Measurements from ENCODE around the gene NTNG1. TPM values are rescaled to one million over a fixed set of nuclear protein-coding genes. Genes with fewer than 3 reads are reported as not detected.

The NTNG1 gene
- total RNA-seq, 1 donor from 2014 or later, result 8.1 TPM

- H3K27me3 ChIP-seq (ENCODE audit: insufficient read depth, low read length), result no peaks in the 10 kb centered on the region
- H4K20me1 ChIP-seq (ENCODE audit: insufficient read depth, low read length), result no peaks in the 10 kb centered on the region
- no peaks in the 10 kb centered on the region for H3K36me3 ChIP-seq (ENCODE audit: insufficient read depth, low read length)
- no peak overlapping the region for H3K4me3 Mint-ChIP-seq (ENCODE audit: unreplicated experiment)
- no peaks in the 10 kb centered on the region for H3K79me2 ChIP-seq (ENCODE audit: insufficient read depth, low read length)
- FAIRE-seq, result no peak
- H2AFZ ChIP-seq (ENCODE audit: low read depth, low read length), result no peak overlapping the region
- no peaks in the 10 kb centered on the region for H3K9me3 Mint-ChIP-seq (ENCODE audit: unreplicated experiment)
- no peaks in the 10 kb centered on the region for H3K36me3 Mint-ChIP-seq (ENCODE audit: low read depth, unreplicated experiment)
- H3K4me3 ChIP-seq (ENCODE audit: insufficient read depth, low read depth, low read length), result no peak overlapping the region
- H3K9me3 ChIP-seq (ENCODE audit: insufficient read depth, low read depth, low read length), result no peaks in the 10 kb centered on the region
- peaks cover 8% of the 10 kb centered on the region for H3K4me1 Mint-ChIP-seq (ENCODE audit: low read depth, unreplicated experiment)
- no peak overlapping the region for H3K27ac ChIP-seq (ENCODE audit: low read depth, low read length)
- DNase-seq (ENCODE audit: low read depth), result no peak
- H3K27me3 Mint-ChIP-seq (ENCODE audit: low read depth, unreplicated experiment), result no peaks in the 10 kb centered on the region
- H3K27ac Mint-ChIP-seq (ENCODE audit: unreplicated experiment), result no peak overlapping the region
- no peak for TF ChIP-seq EZH2 (IDR thresholded peaks at IDR 0.05; ENCODE audit: insufficient read depth, low read length)
- TF ChIP-seq CTCF (IDR thresholded peaks at IDR 0.05; ENCODE audit: insufficient read depth, low read depth, low read length), result no peak
- no peak overlapping the region for H3K4me2 ChIP-seq (ENCODE audit: low read length)
- peaks cover 2% of the 10 kb centered on the region for H3K4me1 ChIP-seq (ENCODE audit: insufficient read depth, low read length)
- H3K9ac ChIP-seq (ENCODE audit: low read length), result no peak overlapping the region
These were observed 106.8 kb downstream of the NTNG1 start for GRCh38 chr1:107247679-107248078.

GRCh38 chr1:107250169-107250568 lies 109.3 kb downstream of the NTNG1 start:
- FAIRE-seq, result no peak
- Histone ChIP-seq H3K27me3 (ENCODE audit: insufficient read depth, low read length) (no peaks in the 10 kb centered on the region), H3K9me3 (ENCODE audit: insufficient read depth, low read depth, low read length) (no peaks in the 10 kb centered on the region), H3K4me3 (ENCODE audit: insufficient read depth, low read depth, low read length) (no peak overlapping the region), H3K79me2 (ENCODE audit: insufficient read depth, low read length) (no peaks in the 10 kb centered on the region), H3K36me3 (ENCODE audit: insufficient read depth, low read length) (no peaks in the 10 kb centered on the region), H2AFZ (ENCODE audit: low read depth, low read length) (no peak overlapping the region), H3K27ac (ENCODE audit: low read depth, low read length) (no peak overlapping the region), H3K4me1 (ENCODE audit: insufficient read depth, low read length) (peaks cover 2% of the 10 kb centered on the region), H4K20me1 (ENCODE audit: insufficient read depth, low read length) (no peaks in the 10 kb centered on the region), H3K9ac (ENCODE audit: low read length) (no peak overlapping the region), H3K4me2 (ENCODE audit: low read length) (no peak overlapping the region)
- no peaks in the 10 kb centered on the region for H3K9me3 Mint-ChIP-seq (ENCODE audit: unreplicated experiment)
- no peaks in the 10 kb centered on the region for H3K27me3 Mint-ChIP-seq (ENCODE audit: low read depth, unreplicated experiment)
- peak; percentile 53 for DNase-seq (ENCODE audit: low read depth)
- H3K27ac Mint-ChIP-seq (ENCODE audit: unreplicated experiment), result no peak overlapping the region
- no peak for TF ChIP-seq EZH2 (IDR thresholded peaks at IDR 0.05; ENCODE audit: insufficient read depth, low read length)
- TF ChIP-seq CTCF (IDR thresholded peaks at IDR 0.05; ENCODE audit: insufficient read depth, low read depth, low read length), result no peak
- no peak overlapping the region for H3K4me3 Mint-ChIP-seq (ENCODE audit: unreplicated experiment)
- peaks cover 10% of the 10 kb centered on the region for H3K4me1 Mint-ChIP-seq (ENCODE audit: low read depth, unreplicated experiment)
- H3K36me3 Mint-ChIP-seq (ENCODE audit: low read depth, unreplicated experiment), result no peaks in the 10 kb centered on the region

GRCh38 chr1:107251083-107251482 lies 110.2 kb downstream of the NTNG1 start:
- H3K4me1 Mint-ChIP-seq (ENCODE audit: low read depth, unreplicated experiment), result peaks cover 10% of the 10 kb centered on the region
- H3K27me3 Mint-ChIP-seq (ENCODE audit: low read depth, unreplicated experiment), result no peaks in the 10 kb centered on the region
- H3K36me3 ChIP-seq (ENCODE audit: insufficient read depth, low read length), result no peaks in the 10 kb centered on the region
- H3K79me2 ChIP-seq (ENCODE audit: insufficient read depth, low read length), result no peaks in the 10 kb centered on the region
- H3K27me3 ChIP-seq (ENCODE audit: insufficient read depth, low read length), result no peaks in the 10 kb centered on the region
- H3K4me1 ChIP-seq (ENCODE audit: insufficient read depth, low read length), result peaks cover 2% of the 10 kb centered on the region
- no peak overlapping the region for H3K9ac ChIP-seq (ENCODE audit: low read length)
- H3K4me3 Mint-ChIP-seq (ENCODE audit: unreplicated experiment), result no peak overlapping the region
- DNase-seq (ENCODE audit: low read depth) (peak; percentile 44), FAIRE-seq (no peak)
- H3K4me3 ChIP-seq (ENCODE audit: insufficient read depth, low read depth, low read length), result no peak overlapping the region
- no peaks in the 10 kb centered on the region for H4K20me1 ChIP-seq (ENCODE audit: insufficient read depth, low read length)
- no peak overlapping the region for H3K27ac ChIP-seq (ENCODE audit: low read depth, low read length)
- H3K9me3 Mint-ChIP-seq (ENCODE audit: unreplicated experiment), result no peaks in the 10 kb centered on the region
- no peak for TF ChIP-seq CTCF (IDR thresholded peaks at IDR 0.05; ENCODE audit: insufficient read depth, low read depth, low read length)
- TF ChIP-seq EZH2 (IDR thresholded peaks at IDR 0.05; ENCODE audit: insufficient read depth, low read length), result no peak
- H3K4me2 ChIP-seq (ENCODE audit: low read length), result no peak overlapping the region
- H3K9me3 ChIP-seq (ENCODE audit: insufficient read depth, low read depth, low read length), result no peaks in the 10 kb centered on the region
- H2AFZ ChIP-seq (ENCODE audit: low read depth, low read length), result no peak overlapping the region
- no peak overlapping the region for H3K27ac Mint-ChIP-seq (ENCODE audit: unreplicated experiment)
- no peaks in the 10 kb centered on the region for H3K36me3 Mint-ChIP-seq (ENCODE audit: low read depth, unreplicated experiment)
